Measurements from ENCODE around the gene MAGEC3. TPM values are rescaled to one million over a fixed set of nuclear protein-coding genes. Genes with fewer than 3 reads are reported as not detected.

MAGEC3 gene
- total RNA-seq, 1 donor from 2014 or later, result not detected

GRCh38 chrX:141903400-141904155, 65.5 kb downstream of the MAGEC3 start, which contains the start of gene MAGEC1:
Gene MAGEC1 (plus strand): TSS chrX:141903894. CDS start chrX:141905073, 1,179 bp downstream.
- no peaks in the 10 kb centered on the region for H3K4me1 Mint-ChIP-seq
- DNase-seq (ENCODE audit: low spot score), result no peak
- Histone ChIP-seq H3K4me3 (no peak within 1 kb of the TSS), H3F3A (ENCODE audit: low read depth) (no peaks in the 10 kb centered on the region), H3K4me2 (no peak within 1 kb of the TSS), H3K79me2 (ENCODE audit: low read depth) (no peaks in the 10 kb centered on the region), H3K9ac (no peak within 1 kb of the TSS), H3K27ac (no peak within 1 kb of the TSS), H3K27me3 (no peaks in the 10 kb centered on the region), H3K4me1 (no peaks in the 10 kb centered on the region), H2AFZ (replicated peaks) (no peak within 1 kb of the TSS), H3K36me3 (no peaks in the 10 kb centered on the region), H3K9me3 (ENCODE audit: low read depth) (no peaks in the 10 kb centered on the region), H4K20me1 (ENCODE audit: low read depth) (no peaks in the 10 kb centered on the region)
- no peaks in the 10 kb centered on the region for H3K36me3 Mint-ChIP-seq
- H3K27me3 Mint-ChIP-seq (ENCODE audit: insufficient read depth, low read depth), result peaks cover 4% of the 10 kb centered on the region
- peaks cover 26% of the 10 kb centered on the region for H3K9me3 Mint-ChIP-seq
- H3K4me3 Mint-ChIP-seq, result no peak within 1 kb of the TSS
- H3K27ac Mint-ChIP-seq, result no peak within 1 kb of the TSS
- TF ChIP-seq EZH2phosphoT487 (IDR thresholded peaks at IDR 0.05), result no peak
- no peak for TF ChIP-seq CTCF (IDR thresholded peaks at IDR 0.05)
- TF ChIP-seq EZH2 (IDR thresholded peaks at IDR 0.05), result no peak

GRCh38 chrX:141904262-141904661, 66.1 kb downstream of the MAGEC3 start:
- H3K9me3 ChIP-seq (ENCODE audit: low read depth), result no peaks in the 10 kb centered on the region
- H3K36me3 Mint-ChIP-seq, result no peaks in the 10 kb centered on the region
- no peak overlapping the region for H3K27ac ChIP-seq
- H3K4me3 ChIP-seq, result no peak overlapping the region
- H3K4me1 ChIP-seq, result no peaks in the 10 kb centered on the region
- no peak overlapping the region for H3K4me3 Mint-ChIP-seq
- no peak overlapping the region for H2AFZ ChIP-seq (replicated peaks)
- TF ChIP-seq CTCF (IDR thresholded peaks at IDR 0.05), result no peak
- TF ChIP-seq EZH2phosphoT487 (IDR thresholded peaks at IDR 0.05), result no peak
- TF ChIP-seq EZH2 (IDR thresholded peaks at IDR 0.05), result no peak
- H3K79me2 ChIP-seq (ENCODE audit: low read depth), result no peaks in the 10 kb centered on the region
- H3K4me2 ChIP-seq, result no peak overlapping the region
- H3K27me3 ChIP-seq, result no peaks in the 10 kb centered on the region
- no peak for DNase-seq (ENCODE audit: low spot score)
- H3K27ac Mint-ChIP-seq, result no peak overlapping the region
- peaks cover 26% of the 10 kb centered on the region for H3K9me3 Mint-ChIP-seq
- peaks cover 4% of the 10 kb centered on the region for H3K27me3 Mint-ChIP-seq (ENCODE audit: insufficient read depth, low read depth)
- H3F3A ChIP-seq (ENCODE audit: low read depth), result no peaks in the 10 kb centered on the region
- H3K4me1 Mint-ChIP-seq, result no peaks in the 10 kb centered on the region
- H4K20me1 ChIP-seq (ENCODE audit: low read depth), result no peaks in the 10 kb centered on the region
- no peaks in the 10 kb centered on the region for H3K36me3 ChIP-seq
- H3K9ac ChIP-seq, result no peak overlapping the region

GRCh38 chrX:141917801-141918200, 79.7 kb downstream of the MAGEC3 start:
- H3K27ac ChIP-seq, result no peak overlapping the region
- no peaks in the 10 kb centered on the region for H3K9me3 Mint-ChIP-seq

More at GRCh38 chrX:141917801-141918200, 79.7 kb downstream of the MAGEC3 start:
- Mint-ChIP-seq H3K4me3 (no peak overlapping the region), H3K27ac (no peak overlapping the region), H3K36me3 (no peaks in the 10 kb centered on the region), H3K27me3 (ENCODE audit: insufficient read depth, low read depth) (no peaks in the 10 kb centered on the region), H3K4me1 (no peaks in the 10 kb centered on the region)
- H3K4me1 ChIP-seq, result no peaks in the 10 kb centered on the region
- DNase-seq (ENCODE audit: low spot score), result no peak
- H3K27me3 ChIP-seq, result no peaks in the 10 kb centered on the region
- no peak overlapping the region for H3K4me3 ChIP-seq
- no peak overlapping the region for H3K4me2 ChIP-seq
- H3K9me3 ChIP-seq (ENCODE audit: low read depth), result no peaks in the 10 kb centered on the region
- no peaks in the 10 kb centered on the region for H3K79me2 ChIP-seq (ENCODE audit: low read depth)
- H3K9ac ChIP-seq, result no peak overlapping the region
- no peaks in the 10 kb centered on the region for H4K20me1 ChIP-seq (ENCODE audit: low read depth)
- H3F3A ChIP-seq (ENCODE audit: low read depth), result no peaks in the 10 kb centered on the region
- no peak overlapping the region for H2AFZ ChIP-seq (replicated peaks)
- H3K36me3 ChIP-seq, result no peaks in the 10 kb centered on the region
- no peak for TF ChIP-seq CTCF (IDR thresholded peaks at IDR 0.05)
- no peak for TF ChIP-seq EZH2phosphoT487 (IDR thresholded peaks at IDR 0.05)
- TF ChIP-seq EZH2 (IDR thresholded peaks at IDR 0.05), result no peak
